Heart right ventricle (tissue), 16 donors: ENCODE data around the gene ITIH3. TPM values are rescaled to one million over a fixed set of nuclear protein-coding genes. Genes with fewer than 3 reads are reported as not detected.
A peak's percentile ranks its signal among the peaks of the same experiment; 100 is the strongest.

ENCODE experiments used
- ATAC-seq, 8 donors: fragments of 200-7000 bp; cut with Tn5 transposase; one replicate each; pipeline ENCODE4 v1.9.1; 2020; ENCODE audit warnings: mild to moderate bottlenecking in 8 of 8, moderate library complexity in 8 of 8, moderate number of reproducible peaks in 1 of 8
- DNase-seq, 2 donors: peaks; one replicate each; pipeline ENCODE4 v3.0.0-alpha.2; 2020
- H3K27ac ChIP-seq, 10 donors: fragments of 200-600 bp; sonication (generic) in 2 of 10; one replicate each; pipeline versions ENCODE4 v1.5.0 to v1.8.0; 2020 to 2022; ENCODE audit warnings: mild to moderate bottlenecking in 3 of 10
- H3K27me3 ChIP-seq, 7 donors: fragments of 200-600 bp; one replicate each; pipeline ENCODE4 v1.8.0; 2021 to 2022; ENCODE audit warnings: mild to moderate bottlenecking in 2 of 7
- H3K36me3 ChIP-seq, 9 donors: fragments of 200-600 bp; sonication (generic) in 1 of 9; one replicate each; pipeline versions ENCODE4 v1.5.0 to v1.8.0; 2020 to 2022; ENCODE audit warnings: mild to moderate bottlenecking in 2 of 9
- H3K4me1 ChIP-seq, 9 donors: fragments of 200-600 bp; sonication (generic) in 1 of 9; one replicate each; pipeline versions ENCODE4 v1.5.0 to v1.8.0; 2020 to 2022; ENCODE audit warnings: mild to moderate bottlenecking in 4 of 9
- H3K4me3 ChIP-seq, 10 donors: fragments of 200-600 bp; sonication (generic) in 2 of 10; one replicate each; pipeline versions ENCODE4 v1.5.0 to v1.8.0; 2020 to 2022; ENCODE audit warnings: mild to moderate bottlenecking in 7 of 10, moderate library complexity in 2 of 10
- H3K9me3 ChIP-seq, 11 donors: fragments of 200-600 bp in 10 of 11; sonication (generic) in 2 of 11; one replicate each; pipeline versions ENCODE4 v1.5.0 to v1.8.0; 2013 to 2022; ENCODE audit warnings: mild to moderate bottlenecking in 2 of 11, control low read depth in 1 of 11, moderate library complexity in 1 of 11
- CTCF ChIP-seq, 9 donors: fragments of 200-600 bp; sonication (generic) in 2 of 9; IDR thresholded peaks; one replicate each; pipeline versions ENCODE4 v1.5.0 to v1.8.0; 2021 to 2022; ENCODE audit warnings: antibody characterized with exemption in 9 of 9, mild to moderate bottlenecking in 5 of 9, moderate library complexity in 1 of 9
- WGBS, 2 donors: extraction: QIAGEN DNeasy Blood & Tissue Kit; methylation state at CpG; one replicate each; pipeline ENCODE4 v1.1.7; 2013; ENCODE audit warnings: inconsistent platforms in 1 of 2; 5-methylcytosine and 5-hydroxymethylcytosine counted together
- intact Hi-C, 10 donors: fragments of 100-400 bp; cut with DNase I; formaldehyde crosslinking; loops; one replicate each; pipeline versions ENCODE4 v1.11.1 to v1.14.2; 2022
- polyA plus RNA-seq, 2 donors: library from polyadenylated mRNA; stranded (reverse); fragments of 200-250 nt; gene quantifications; one replicate each; pipeline ENCODE4 v1.2.3, GENCODE V29; 2013
- total RNA-seq, 10 donors: library from RNA; stranded (reverse); fragmentation: NEBNext Ultra II Directional in 3 of 10; extraction: Animal tissue kit (Norgen Biotek cat#: 25700) in 3 of 10; gene quantifications; one replicate each; pipeline versions ENCODE4 v1.2.1 to v1.2.4, GENCODE V29; 2021 to 2023
- donor health status: Arrhythmogenic right ventricular cardiomyopathy.
- donor health status: ischemic (EF 13 %, LVEDD 7.1; RV severe dilation, severe dysfunction).
- donor health status: healthy with polysubstance abuse.
- donor health status: DM: no; HTN: yes; CAD: no.
- donor health status: DM: no; HTN: no; CAD: no.
- donor health status: ischemic (EF 25% LVEDD 6.9; RV normal size, moderate dysfunction).
- donor health status: ischemic (EF 25% LVEDD 5.7; RV mildly dilated, moderate dysfunction).
- donor health status: healthy.
- donor health status: DM: yes; HTN: yes; CAD: no.
- donor health status: Ischemic cardiomyopathy.
- donor health status: ischemic (EF 35%, LVEDD 5.7; RV mildly dilated, moderate dysfunction).
- donor health status: nonischemic (EF 11% LVEDD 7.7; RV severe dilation, severe dysfunction).
- donor health status: DM: yes; HTN: yes; CAD: no.
- donor health status: PGD.
- donor health status: ischemic (EF 29% LVEDD 5.4; RV normal size, mild dysfunction).
- donor health status: nonischemic (EF 23%, LVEDD 6.1; RV moderate dilation, normal function).

ITIH3 gene
- total and polyA plus RNA-seq, 12 donors = 0.13 to 1.3 (median 0.52) TPM

DNA sequence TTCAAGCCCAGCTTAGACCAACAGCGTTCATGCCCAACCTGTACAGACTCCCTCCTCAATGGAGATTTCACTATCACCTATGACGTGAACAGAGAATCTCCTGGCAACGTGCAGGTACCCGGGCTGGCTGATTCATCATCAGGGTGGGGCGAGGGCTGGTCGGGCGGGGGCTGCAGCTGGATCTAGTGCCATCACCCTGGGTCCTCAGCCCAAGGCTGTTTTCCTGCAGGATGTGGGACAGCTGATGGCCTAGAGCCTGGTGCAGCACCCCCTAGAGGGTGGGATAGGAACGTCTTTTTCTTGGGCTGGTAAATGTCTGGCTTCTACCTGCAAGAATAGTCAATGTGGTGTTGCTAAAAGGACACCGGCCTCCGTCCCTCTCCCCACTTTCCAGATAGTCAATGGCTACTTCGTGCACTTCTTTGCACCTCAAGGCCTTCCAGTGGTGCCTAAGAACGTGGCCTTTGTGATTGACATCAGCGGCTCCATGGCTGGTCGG, 4.4 kb downstream of the ITIH3 start:
- no peak for ATAC-seq
- H3K27ac ChIP-seq = no peak overlapping the region
- intact Hi-C loops = no loop called here

GRCh38 chr3:52800079-52800478, 5.5 kb downstream of the ITIH3 start:
- Histone ChIP-seq H3K4me3 (no peak overlapping the region), H3K27ac (no peak overlapping the region), H3K4me1 (no peaks in the 10 kb centered on the region), H3K27me3 (no peaks in the 10 kb centered on the region), H3K36me3 (no peaks in the 10 kb centered on the region), H3K9me3 (no peaks in the 10 kb centered on the region)
- DNase-seq = no peak
- intact Hi-C loops = no loop called here
- WGBS, 2 donors = 79 to 80% methylated on average over 7 of the region's 7 CpGs
- TF ChIP-seq CTCF (IDR thresholded peaks at IDR 0.05) = no peak
- ATAC-seq = no peak

More for the DNA sequence above, 4.4 kb downstream of the ITIH3 start:
- 63 to 67% methylated on average over 14 of the region's 14 CpGs for WGBS, 2 donors
- DNase-seq = no peak
- Histone ChIP-seq H3K4me1 (no peaks in the 10 kb centered on the region), H3K36me3 (no peaks in the 10 kb centered on the region), H3K9me3 (no peaks in the 10 kb centered on the region), H3K4me3 (no peak overlapping the region), H3K27me3 (no peaks in the 10 kb centered on the region)
- TF ChIP-seq CTCF (IDR thresholded peaks at IDR 0.05) = peak in 8 of 9 donors; percentile 3 to 54 (median 39)

- intact Hi-C loops = no loop called here
- no peaks in the 10 kb centered on the region for H3K9me3 ChIP-seq
- no peak for TF ChIP-seq CTCF (IDR thresholded peaks at IDR 0.05)
- DNase-seq = no peak
- no peaks in the 10 kb centered on the region for H3K27me3 ChIP-seq
- H3K36me3 ChIP-seq = no peaks in the 10 kb centered on the region
- H3K27ac ChIP-seq = no peak overlapping the region
- WGBS, 2 donors = 62 to 78% methylated on average over 5 of the region's 5 CpGs
- no peak for ATAC-seq
- H3K4me1 ChIP-seq = no peaks in the 10 kb centered on the region
- no peak overlapping the region for H3K4me3 ChIP-seq
Observed at GRCh38 chr3:52801839-52802238, 7.2 kb downstream of the ITIH3 start.

- no peak for DNase-seq
Observed at GRCh38 chr3:52805270-52806039, 10.9 kb downstream of the ITIH3 start.

More at GRCh38 chr3:52805270-52806039, 10.9 kb downstream of the ITIH3 start:
- no peak for TF ChIP-seq CTCF (IDR thresholded peaks at IDR 0.05)
- WGBS, 2 donors = 78 to 79% methylated on average over 19 of the region's 19 CpGs
- no peak for ATAC-seq
- H3K9me3 ChIP-seq = no peaks in the 10 kb centered on the region
- intact Hi-C loops = no loop called here
- no peaks in the 10 kb centered on the region for H3K36me3 ChIP-seq
- H3K27me3 ChIP-seq = no peaks in the 10 kb centered on the region
- no peak overlapping the region for H3K4me3 ChIP-seq
- H3K27ac ChIP-seq = no peak overlapping the region
- H3K4me1 ChIP-seq = no peaks in the 10 kb centered on the region
